Adipocyte (in vitro differentiated cells): ENCODE measurements around the gene TBC1D9.
A peak's percentile ranks its signal among the peaks of the same experiment; 100 is the strongest.

Source experiments
- DNase-seq: peaks from one replicate; pipeline ENCODE4 v3.0.0-alpha.2; 2015; ENCODE audit warnings: low read depth
- H3K27me3 ChIP-seq: replicated peaks from 2 replicates; pipeline ENCODE4 v1.7.0; 2013; ENCODE audit warnings: mild to moderate bottlenecking, low read length, moderate library complexity; ENCODE audit not compliant: control insufficient read depth, insufficient read depth
- H3K36me3 ChIP-seq: 2 replicates; pipeline ENCODE4 v1.7.0; 2013; ENCODE audit warnings: low read length, mild to moderate bottlenecking, moderate library complexity; ENCODE audit not compliant: control insufficient read depth, insufficient read depth, severe bottlenecking
- H3K4me1 ChIP-seq: 2 replicates; pipeline ENCODE4 v1.7.0; 2013; ENCODE audit warnings: mild to moderate bottlenecking, low read length, moderate library complexity; ENCODE audit not compliant: control insufficient read depth, insufficient read depth
- H3K4me3 ChIP-seq: 2 replicates; pipeline ENCODE4 v1.7.0; 2013; ENCODE audit warnings: mild to moderate bottlenecking, low read length, moderate library complexity
- H3K9ac ChIP-seq: 2 replicates; pipeline ENCODE4 v1.7.0; 2013; ENCODE audit warnings: mild to moderate bottlenecking, low read length, moderate library complexity
- H3K9me3 ChIP-seq: 2 replicates; pipeline ENCODE4 v1.7.0; 2013; ENCODE audit warnings: mild to moderate bottlenecking, low read length, moderate library complexity; ENCODE audit not compliant: control insufficient read depth

The TBC1D9 gene

GRCh38 chr4:140604544-140604943 is 151.6 kb downstream of the TBC1D9 start:
- Histone ChIP-seq H3K27me3 (peaks cover 16% of the 10 kb centered on the region), H3K9me3 (no peaks in the 10 kb centered on the region), H3K36me3 (no peaks in the 10 kb centered on the region), H3K9ac (no peak overlapping the region), H3K4me3 (no peak overlapping the region), H3K4me1 (no peaks in the 10 kb centered on the region)
- no peak for DNase-seq

- Histone ChIP-seq H3K9ac (no peak overlapping the region), H3K9me3 (no peaks in the 10 kb centered on the region), H3K36me3 (no peaks in the 10 kb centered on the region), H3K4me3 (no peak overlapping the region), H3K27me3 (peaks cover 16% of the 10 kb centered on the region), H3K4me1 (no peaks in the 10 kb centered on the region)
- no peak for DNase-seq
Observed at GRCh38 chr4:140603286-140603685, 152.9 kb downstream of the TBC1D9 start.

DNA sequence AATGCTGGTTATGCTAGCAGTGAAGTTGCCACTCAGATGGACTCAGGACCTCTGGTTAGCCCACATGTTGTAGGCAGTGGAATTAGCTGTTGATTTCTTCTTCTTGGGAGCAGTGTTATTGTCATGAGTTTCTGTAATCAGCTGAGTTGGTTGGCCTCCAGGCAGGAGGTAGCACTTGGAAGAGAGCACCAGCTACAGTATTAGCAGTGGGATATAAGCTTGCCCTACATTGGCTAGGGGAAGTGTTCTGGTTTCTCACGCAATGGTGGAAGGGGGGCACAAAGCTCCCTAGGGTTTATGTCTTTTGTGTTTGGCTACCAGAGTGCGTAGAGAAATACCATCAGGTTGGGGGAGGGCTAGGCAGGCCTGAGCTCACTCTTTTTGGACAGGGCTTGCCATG is 153.5 kb downstream of the TBC1D9 start:
- no peak overlapping the region for H3K9ac ChIP-seq
- H3K36me3 ChIP-seq, result no peaks in the 10 kb centered on the region
- H3K4me1 ChIP-seq, result no peaks in the 10 kb centered on the region
- no peak overlapping the region for H3K4me3 ChIP-seq
- H3K9me3 ChIP-seq, result no peaks in the 10 kb centered on the region
- H3K27me3 ChIP-seq, result peaks cover 16% of the 10 kb centered on the region
- DNase-seq, result no peak

- Histone ChIP-seq H3K9ac (no peak overlapping the region), H3K27me3 (peaks cover 9% of the 10 kb centered on the region), H3K4me1 (no peaks in the 10 kb centered on the region), H3K36me3 (no peaks in the 10 kb centered on the region), H3K4me3 (no peak overlapping the region), H3K9me3 (no peaks in the 10 kb centered on the region)
- no peak for DNase-seq
Observed at GRCh38 chr4:140600408-140600807, 155.8 kb downstream of the TBC1D9 start.

DNA sequence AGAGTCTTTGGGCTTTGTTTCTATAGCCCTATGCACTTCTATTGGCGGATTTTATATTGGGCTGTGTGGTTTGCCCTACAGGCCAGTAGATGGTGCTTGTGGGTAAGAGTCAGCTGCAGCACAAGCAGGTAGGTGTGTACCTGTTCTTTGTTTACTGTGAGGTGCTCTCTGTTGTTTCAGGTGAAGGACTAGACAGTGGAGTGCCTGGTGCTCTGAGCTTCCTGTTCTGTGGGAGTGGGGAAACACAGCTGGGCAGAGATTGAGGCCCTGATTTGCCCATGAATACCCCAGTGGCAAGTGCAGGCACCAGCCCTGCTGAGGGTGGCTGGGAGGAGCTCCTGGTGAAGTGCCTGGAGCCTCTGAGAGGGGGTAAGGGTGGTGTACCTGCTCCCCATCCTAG is 161.1 kb downstream of the TBC1D9 start:
- H3K4me3 ChIP-seq, result no peak overlapping the region
- H3K27me3 ChIP-seq, result peaks cover 4% of the 10 kb centered on the region
- H3K9me3 ChIP-seq, result peaks cover 8% of the 10 kb centered on the region
- H3K4me1 ChIP-seq, result no peaks in the 10 kb centered on the region
- peak; percentile 34 for DNase-seq
- no peak overlapping the region for H3K9ac ChIP-seq
- H3K36me3 ChIP-seq, result no peaks in the 10 kb centered on the region

DNA sequence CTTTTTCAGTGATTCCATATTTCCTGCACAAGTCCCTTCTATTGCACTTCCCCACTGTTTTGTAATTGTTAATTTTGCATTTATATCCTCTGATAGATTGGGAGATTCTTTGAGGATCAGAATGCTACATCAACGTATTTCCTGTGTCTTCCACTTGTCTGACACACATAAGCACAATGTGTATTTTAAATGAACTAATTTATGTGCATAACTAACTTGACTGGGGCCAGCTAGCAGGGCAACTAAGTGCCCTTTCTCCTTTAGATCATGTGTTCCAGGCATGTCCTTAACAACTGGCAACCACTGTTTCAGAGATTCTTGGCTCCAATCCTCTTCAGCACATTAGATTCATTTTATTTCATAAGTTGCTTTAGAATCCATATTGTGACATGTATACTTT is 171.7 kb downstream of the TBC1D9 start:
- H3K4me3 ChIP-seq, result no peak overlapping the region
- H3K27me3 ChIP-seq, result peaks cover 20% of the 10 kb centered on the region
- no peak overlapping the region for H3K9ac ChIP-seq
- H3K36me3 ChIP-seq, result no peaks in the 10 kb centered on the region
- no peak for DNase-seq
- no peaks in the 10 kb centered on the region for H3K9me3 ChIP-seq
- no peaks in the 10 kb centered on the region for H3K4me1 ChIP-seq

- no peak overlapping the region for H3K4me3 ChIP-seq
- H3K36me3 ChIP-seq, result no peaks in the 10 kb centered on the region
- H3K27me3 ChIP-seq, result peaks cover 34% of the 10 kb centered on the region
- H3K9me3 ChIP-seq, result no peaks in the 10 kb centered on the region
- H3K4me1 ChIP-seq, result no peaks in the 10 kb centered on the region
- H3K9ac ChIP-seq, result no peak overlapping the region
- no peak for DNase-seq
Observed at GRCh38 chr4:140581078-140581477, 175.1 kb downstream of the TBC1D9 start.

GRCh38 chr4:140579278-140579677 is 176.9 kb downstream of the TBC1D9 start:
- no peaks in the 10 kb centered on the region for H3K9me3 ChIP-seq
- H3K36me3 ChIP-seq, result no peaks in the 10 kb centered on the region
- peaks cover 34% of the 10 kb centered on the region for H3K27me3 ChIP-seq
- no peak overlapping the region for H3K9ac ChIP-seq
- no peak for DNase-seq
- H3K4me1 ChIP-seq, result no peaks in the 10 kb centered on the region
- no peak overlapping the region for H3K4me3 ChIP-seq

GRCh38 chr4:140575489-140575888 is 180.7 kb downstream of the TBC1D9 start:
- Histone ChIP-seq H3K36me3 (no peaks in the 10 kb centered on the region), H3K4me1 (no peaks in the 10 kb centered on the region), H3K9ac (no peak overlapping the region), H3K27me3 (peaks cover 45% of the 10 kb centered on the region), H3K9me3 (peaks cover 22% of the 10 kb centered on the region), H3K4me3 (no peak overlapping the region)
- DNase-seq, result no peak

DNA sequence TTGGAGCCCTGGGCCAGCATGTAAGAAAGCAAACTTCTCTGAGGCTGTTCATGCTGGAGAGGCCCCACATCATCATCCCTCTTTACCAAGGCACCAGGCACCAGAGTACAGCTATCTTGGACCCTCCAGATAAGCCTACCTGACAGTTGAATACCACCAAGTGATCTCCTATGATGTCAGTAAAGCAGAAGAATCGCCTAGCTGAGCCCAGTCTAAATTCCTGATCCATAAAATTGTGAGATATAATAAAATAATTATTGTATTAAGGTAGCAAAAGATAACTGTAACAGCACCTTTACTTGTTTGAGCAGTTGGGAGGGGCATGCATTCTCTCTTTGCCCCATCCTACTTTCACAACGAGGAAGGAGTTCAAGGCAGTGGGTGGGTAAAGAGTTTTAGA is 184.6 kb downstream of the TBC1D9 start:
- Histone ChIP-seq H3K9me3 (peaks cover 27% of the 10 kb centered on the region), H3K4me1 (peaks cover 18% of the 10 kb centered on the region), H3K4me3 (no peak overlapping the region), H3K9ac (no peak overlapping the region), H3K27me3 (peaks cover 51% of the 10 kb centered on the region), H3K36me3 (no peaks in the 10 kb centered on the region)
- no peak for DNase-seq
